SK-N-SH (cell line): ENCODE data around the gene CSF3.

Experiments used
- ELF1 ChIP-seq: IDR thresholded peaks from 2 replicates; pipeline ENCODE4 v1.4.0; 2012
- EP300 ChIP-seq, 2 experiments: IDR thresholded peaks; 2 replicates each; pipeline versions ENCODE4 v1.4.0 to v1.6.1; 2012; ENCODE audit warnings: borderline replicate concordance in 1 of 2, low read depth in 1 of 2, low read length in 1 of 2
- EZH2phosphoT487 ChIP-seq: fragments of 200-600 bp; sonication (generic); IDR thresholded peaks from 2 replicates; pipeline ENCODE4 v1.6.1; 2017; ENCODE audit warnings: low read depth, mixed run types, mild to moderate bottlenecking, antibody characterized with exemption, moderate library complexity, borderline replicate concordance
- GABPA ChIP-seq: IDR thresholded peaks from 2 replicates; pipeline ENCODE4 v1.4.0; 2012; ENCODE audit warnings: low read depth, mild to moderate bottlenecking
- JUND ChIP-seq: IDR thresholded peaks from 2 replicates; pipeline ENCODE4 v1.4.0; 2012
- TAF1 ChIP-seq: IDR thresholded peaks from 2 replicates; pipeline ENCODE4 v1.6.1; 2012; ENCODE audit warnings: low read depth, mild to moderate bottlenecking, low read length, moderate library complexity, borderline replicate concordance
- TF ChIP-seq, protein P1 (sequence below): fragments of 150-350 bp; IDR thresholded peaks from 2 replicates; pipeline ENCODE4 v1.6.1; 2017; ENCODE audit warnings: antibody characterized with exemption, low read length, low read depth, borderline replicate concordance
- TF ChIP-seq, protein P2 (sequence below): fragments of 200-600 bp; sonication (generic); IDR thresholded peaks from 2 replicates; pipeline ENCODE4 v1.6.1; 2017; ENCODE audit warnings: antibody characterized with exemption, mild to moderate bottlenecking, moderate library complexity
- TF ChIP-seq, protein P3 (sequence below): IDR thresholded peaks from 2 replicates; pipeline ENCODE4; 2012
- TF ChIP-seq, protein P4 (sequence below): IDR thresholded peaks from 2 replicates; pipeline ENCODE4 v1.4.0; 2012; ENCODE audit warnings: low read depth

DNA sequence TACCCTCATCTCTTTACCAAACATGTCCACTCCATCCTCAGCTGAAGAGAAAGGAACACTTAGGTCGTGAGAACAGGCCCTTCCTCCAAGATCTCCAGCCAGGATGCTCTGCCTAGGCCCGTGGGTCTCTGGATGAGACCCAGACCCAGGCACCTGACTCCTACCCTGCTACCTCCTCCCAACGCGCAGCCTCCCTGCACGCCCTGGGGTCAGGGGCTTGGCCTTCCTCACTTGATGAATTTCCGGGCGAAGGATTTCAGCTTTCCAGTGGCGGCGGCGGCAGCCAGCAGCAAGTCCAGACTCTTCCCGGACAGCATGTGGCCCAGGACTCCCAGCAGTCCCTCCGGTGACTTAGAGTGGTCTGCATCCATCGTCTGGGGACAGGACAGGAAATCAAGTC lies 13.4 kb downstream of the CSF3 start:
- TF ChIP-seq, protein P1, sequence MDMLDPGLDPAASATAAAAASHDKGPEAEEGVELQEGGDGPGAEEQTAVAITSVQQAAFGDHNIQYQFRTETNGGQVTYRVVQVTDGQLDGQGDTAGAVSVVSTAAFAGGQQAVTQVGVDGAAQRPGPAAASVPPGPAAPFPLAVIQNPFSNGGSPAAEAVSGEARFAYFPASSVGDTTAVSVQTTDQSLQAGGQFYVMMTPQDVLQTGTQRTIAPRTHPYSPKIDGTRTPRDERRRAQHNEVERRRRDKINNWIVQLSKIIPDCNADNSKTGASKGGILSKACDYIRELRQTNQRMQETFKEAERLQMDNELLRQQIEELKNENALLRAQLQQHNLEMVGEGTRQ, result no peak
- TF ChIP-seq, protein P2, sequence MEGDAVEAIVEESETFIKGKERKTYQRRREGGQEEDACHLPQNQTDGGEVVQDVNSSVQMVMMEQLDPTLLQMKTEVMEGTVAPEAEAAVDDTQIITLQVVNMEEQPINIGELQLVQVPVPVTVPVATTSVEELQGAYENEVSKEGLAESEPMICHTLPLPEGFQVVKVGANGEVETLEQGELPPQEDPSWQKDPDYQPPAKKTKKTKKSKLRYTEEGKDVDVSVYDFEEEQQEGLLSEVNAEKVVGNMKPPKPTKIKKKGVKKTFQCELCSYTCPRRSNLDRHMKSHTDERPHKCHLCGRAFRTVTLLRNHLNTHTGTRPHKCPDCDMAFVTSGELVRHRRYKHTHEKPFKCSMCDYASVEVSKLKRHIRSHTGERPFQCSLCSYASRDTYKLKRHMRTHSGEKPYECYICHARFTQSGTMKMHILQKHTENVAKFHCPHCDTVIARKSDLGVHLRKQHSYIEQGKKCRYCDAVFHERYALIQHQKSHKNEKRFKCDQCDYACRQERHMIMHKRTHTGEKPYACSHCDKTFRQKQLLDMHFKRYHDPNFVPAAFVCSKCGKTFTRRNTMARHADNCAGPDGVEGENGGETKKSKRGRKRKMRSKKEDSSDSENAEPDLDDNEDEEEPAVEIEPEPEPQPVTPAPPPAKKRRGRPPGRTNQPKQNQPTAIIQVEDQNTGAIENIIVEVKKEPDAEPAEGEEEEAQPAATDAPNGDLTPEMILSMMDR, result no peak
- TF ChIP-seq, protein P3, sequence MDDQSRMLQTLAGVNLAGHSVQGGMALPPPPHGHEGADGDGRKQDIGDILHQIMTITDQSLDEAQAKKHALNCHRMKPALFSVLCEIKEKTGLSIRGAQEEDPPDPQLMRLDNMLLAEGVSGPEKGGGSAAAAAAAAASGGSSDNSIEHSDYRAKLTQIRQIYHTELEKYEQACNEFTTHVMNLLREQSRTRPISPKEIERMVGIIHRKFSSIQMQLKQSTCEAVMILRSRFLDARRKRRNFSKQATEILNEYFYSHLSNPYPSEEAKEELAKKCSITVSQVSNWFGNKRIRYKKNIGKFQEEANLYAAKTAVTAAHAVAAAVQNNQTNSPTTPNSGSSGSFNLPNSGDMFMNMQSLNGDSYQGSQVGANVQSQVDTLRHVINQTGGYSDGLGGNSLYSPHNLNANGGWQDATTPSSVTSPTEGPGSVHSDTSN, result no peak
- TF ChIP-seq, protein P4, sequence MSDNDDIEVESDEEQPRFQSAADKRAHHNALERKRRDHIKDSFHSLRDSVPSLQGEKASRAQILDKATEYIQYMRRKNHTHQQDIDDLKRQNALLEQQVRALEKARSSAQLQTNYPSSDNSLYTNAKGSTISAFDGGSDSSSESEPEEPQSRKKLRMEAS, result no peak
- TF ChIP-seq ELF1, result no peak
- TF ChIP-seq EP300 (IDR thresholded peaks at IDR 0.05; ENCODE audit: borderline replicate concordance in 1 of 2, low read depth in 1 of 2, low read length in 1 of 2), result no peak
- no peak for TF ChIP-seq GABPA
- TF ChIP-seq EZH2phosphoT487, result no peak
- TF ChIP-seq JUND, result no peak
- TF ChIP-seq TAF1, result no peak
